ENCODE data around the gene CPA5. TPM values are rescaled to one million over a fixed set of nuclear protein-coding genes. Genes with fewer than 3 reads are reported as not detected.

CPA5 gene
- total RNA-seq, 1 experiment from 2014 or later = 0.13 TPM

Other genes starting within 250 kb of the CPA5 start
- 5.1 and 6.6 TPM in 2 replicates for gene TMEM209, start 139.4 kb upstream of the CPA5 start, total RNA-seq (2014; rRNA removed; shearing (Covaris generic); ENCODE audit: low replicate concordance)
- gene SSMEM1, start 137.0 kb upstream of the CPA5 start, total RNA-seq (2014; rRNA removed; shearing (Covaris generic); ENCODE audit: low replicate concordance) = not detected in 2 replicates
- 1.0 and 1.6 TPM in 2 replicates for gene CPA2, start 78.0 kb upstream of the CPA5 start, total RNA-seq (2014; rRNA removed; shearing (Covaris generic); ENCODE audit: low replicate concordance)
- gene CPA4, start 51.7 kb upstream of the CPA5 start, total RNA-seq (2014; rRNA removed; shearing (Covaris generic); ENCODE audit: low replicate concordance) = 238 and 337 TPM in 2 replicates
- gene CPA1, start 35.7 kb downstream of the CPA5 start, total RNA-seq (2014; rRNA removed; shearing (Covaris generic); ENCODE audit: low replicate concordance) = not detected in 2 replicates
- gene CEP41, start 96.2 kb downstream of the CPA5 start, total RNA-seq (2014; rRNA removed; shearing (Covaris generic); ENCODE audit: low replicate concordance) = 13.1 and 20.4 TPM in 2 replicates
- gene MEST, start 147.3 kb downstream of the CPA5 start, total RNA-seq (2014; rRNA removed; shearing (Covaris generic); ENCODE audit: low replicate concordance) = not detected in 2 replicates